GM18519 (cell line): ENCODE measurements around the gene TMC1.

Experiments
- ATAC-seq: cut with Tn5 transposase; IDR thresholded peaks from one replicate; pipeline ENCODE4 v1.9.1; 2021; ENCODE audit warnings: mild to moderate bottlenecking, moderate library complexity; ENCODE audit not compliant: unreplicated experiment, low FRiP score

Gene TMC1

GRCh38 chr9:72661401-72662135 is 140.2 kb downstream of the TMC1 start:
- ATAC-seq = no peak

- no peak for ATAC-seq
These were observed 144.0 kb downstream of the TMC1 start for GRCh38 chr9:72665421-72665820.

- no peak for ATAC-seq
These were observed 145.8 kb downstream of the TMC1 start for GRCh38 chr9:72667181-72667580.

- ATAC-seq = no peak
These were observed 153.6 kb downstream of the TMC1 start for GRCh38 chr9:72674961-72675360.

- no peak for ATAC-seq
These were observed 154.2 kb downstream of the TMC1 start for GRCh38 chr9:72675586-72675985.

GRCh38 chr9:72680593-72681282 is 159.3 kb downstream of the TMC1 start:
- ATAC-seq = no peak

- no peak for ATAC-seq
These were observed 159.8 kb downstream of the TMC1 start for GRCh38 chr9:72681283-72681630.

GRCh38 chr9:72684615-72685014 is 163.2 kb downstream of the TMC1 start:
- no peak for ATAC-seq

- no peak for ATAC-seq
These were observed 164.5 kb downstream of the TMC1 start for GRCh38 chr9:72685911-72686310.

GRCh38 chr9:72687331-72687730 is 165.9 kb downstream of the TMC1 start:
- no peak for ATAC-seq

GRCh38 chr9:72691671-72692070 is 170.3 kb downstream of the TMC1 start:
- no peak for ATAC-seq

GRCh38 chr9:72695365-72695764 is 174.0 kb downstream of the TMC1 start:
- ATAC-seq = no peak

GRCh38 chr9:72696511-72696910 is 175.1 kb downstream of the TMC1 start:
- no peak for ATAC-seq

GRCh38 chr9:72701510-72701909 is 180.1 kb downstream of the TMC1 start:
- ATAC-seq = no peak

GRCh38 chr9:72703574-72703973 is 182.2 kb downstream of the TMC1 start:
- no peak for ATAC-seq

- no peak for ATAC-seq
These were observed 183.4 kb downstream of the TMC1 start for GRCh38 chr9:72704688-72705375.

- no peak for ATAC-seq
These were observed 197.1 kb downstream of the TMC1 start for GRCh38 chr9:72718503-72718902.

GRCh38 chr9:72721067-72721466 is 199.7 kb downstream of the TMC1 start:
- no peak for ATAC-seq

GRCh38 chr9:72726947-72727346 is 205.5 kb downstream of the TMC1 start:
- no peak for ATAC-seq

- no peak for ATAC-seq
These were observed 206.8 kb downstream of the TMC1 start for GRCh38 chr9:72728031-72728770.

GRCh38 chr9:72733895-72734294 is 212.5 kb downstream of the TMC1 start:
- no peak for ATAC-seq
